MM.1S (cell line): ENCODE data around the gene YAF2.

Experiments
- DNase-seq: peaks from one replicate; pipeline ENCODE4 v3.0.0-alpha.2; 2015
- H2AFZ ChIP-seq: fragments of 300-600 bp; sonication (generic); 2 replicates; pipeline ENCODE4 v1.6.0; 2016; ENCODE audit warnings: antibody characterized with exemption, low read length
- H3F3A ChIP-seq: fragments of 300-600 bp; sonication (generic); 2 replicates; pipeline ENCODE4 v1.6.1; 2016; ENCODE audit warnings: mild to moderate bottlenecking, antibody characterized with exemption, low read length, moderate library complexity, mixed read lengths; ENCODE audit not compliant: insufficient read depth
- H3K27ac ChIP-seq: fragments of 300-600 bp; sonication (generic); 2 replicates; pipeline ENCODE4 v1.5.1; 2016; ENCODE audit warnings: mild to moderate bottlenecking, low read length
- H3K27me3 ChIP-seq: fragments of 300-600 bp; sonication (generic); replicated peaks from 2 replicates; pipeline ENCODE4 v1.6.0; 2016; ENCODE audit warnings: low read length; ENCODE audit not compliant: insufficient read depth
- H3K36me3 ChIP-seq: fragments of 300-600 bp; sonication (generic); replicated peaks from 2 replicates; pipeline ENCODE4 v1.6.1; 2016; ENCODE audit warnings: mild to moderate bottlenecking, low read length, mixed read lengths; ENCODE audit not compliant: insufficient read depth
- H3K4me1 ChIP-seq: fragments of 300-600 bp; sonication (generic); 2 replicates; pipeline ENCODE4 v1.6.1; 2016; ENCODE audit warnings: low read length, mixed read lengths
- H3K4me2 ChIP-seq: fragments of 300-600 bp; sonication (generic); 2 replicates; pipeline ENCODE4 v1.6.0; 2016; ENCODE audit warnings: low read depth, low read length
- H3K4me3 ChIP-seq: fragments of 300-600 bp; sonication (generic); 2 replicates; pipeline ENCODE4 v1.5.1; 2016; ENCODE audit warnings: low read length, mixed read lengths
- H3K79me2 ChIP-seq: fragments of 300-600 bp; sonication (generic); 2 replicates; pipeline ENCODE4 v1.6.1; 2016; ENCODE audit warnings: mixed run types, low read length, mixed read lengths
- H3K9ac ChIP-seq: fragments of 300-600 bp; sonication (generic); 2 replicates; pipeline ENCODE4 v1.6.1; 2016; ENCODE audit warnings: low read length, mixed read lengths
- H3K9me2 ChIP-seq: fragments of 300-600 bp; sonication (generic); replicated peaks from 2 replicates; pipeline ENCODE4 v1.6.1; 2016; ENCODE audit warnings: mild to moderate bottlenecking, low read length, mixed read lengths; ENCODE audit not compliant: insufficient read depth
- H3K9me3 ChIP-seq: fragments of 300-600 bp; sonication (generic); replicated peaks from 2 replicates; pipeline ENCODE4 v1.6.1; 2016; ENCODE audit warnings: mild to moderate bottlenecking, low read length, mixed read lengths; ENCODE audit not compliant: insufficient read depth
- H4K20me1 ChIP-seq: fragments of 300-600 bp; sonication (generic); 2 replicates; pipeline ENCODE4 v1.6.1; 2016; ENCODE audit warnings: mild to moderate bottlenecking, low read length, moderate library complexity, mixed read lengths; ENCODE audit not compliant: insufficient read depth
- CTCF ChIP-seq: fragments of 300-600 bp; sonication (generic); IDR thresholded peaks from 2 replicates; pipeline ENCODE4 v1.5.1; 2016; ENCODE audit warnings: antibody characterized with exemption, low read length, mixed read lengths
- EZH2 ChIP-seq: fragments of 300-600 bp; sonication (generic); optimal IDR thresholded peaks from 2 replicates; pipeline ENCODE3; 2017; ENCODE audit warnings: low read depth, mild to moderate bottlenecking, antibody characterized with exemption, low read length, mixed read lengths
- EZH2phosphoT487 ChIP-seq: fragments of 300-600 bp; sonication (generic); IDR thresholded peaks from 2 replicates; pipeline ENCODE4 v1.6.1; 2018; ENCODE audit warnings: antibody characterized with exemption, low read length

YAF2 gene

GRCh38 chr12:42130672-42131402, 107.2 kb downstream of the YAF2 start:
- H3K79me2 ChIP-seq: peaks cover 86% of the 10 kb centered on the region
- no peak overlapping the region for H2AFZ ChIP-seq
- no peak for DNase-seq
- H3K4me3 ChIP-seq: no peak overlapping the region
- no peak overlapping the region for H3K9ac ChIP-seq
- no peak overlapping the region for H3K27ac ChIP-seq
- no peaks in the 10 kb centered on the region for H3K9me3 ChIP-seq
- no peaks in the 10 kb centered on the region; the same call in 1 of the 2 replicates for H4K20me1 ChIP-seq
- H3K4me1 ChIP-seq: no peaks in the 10 kb centered on the region
- no peaks in the 10 kb centered on the region for H3K27me3 ChIP-seq
- TF ChIP-seq CTCF (no peak), EZH2phosphoT487 (no peak), EZH2 (no peak)
- no peaks in the 10 kb centered on the region for H3F3A ChIP-seq
- H3K36me3 ChIP-seq: no peaks in the 10 kb centered on the region
- no peak overlapping the region for H3K4me2 ChIP-seq
- no peaks in the 10 kb centered on the region for H3K9me2 ChIP-seq

- no peaks in the 10 kb centered on the region; the same call in 1 of the 2 replicates for H4K20me1 ChIP-seq
- no peaks in the 10 kb centered on the region for H3K9me3 ChIP-seq
- no peak for TF ChIP-seq EZH2phosphoT487
- TF ChIP-seq CTCF: peak; percentile 56
- H3K4me3 ChIP-seq: no peak overlapping the region
- no peak overlapping the region for H2AFZ ChIP-seq
- no peaks in the 10 kb centered on the region for H3K9me2 ChIP-seq
- no peaks in the 10 kb centered on the region for H3K36me3 ChIP-seq
- no peak overlapping the region for H3K4me2 ChIP-seq
- H3K79me2 ChIP-seq: peaks cover 82% of the 10 kb centered on the region
- no peaks in the 10 kb centered on the region for H3F3A ChIP-seq
- H3K4me1 ChIP-seq: no peaks in the 10 kb centered on the region
- H3K27me3 ChIP-seq: no peaks in the 10 kb centered on the region
- peak; percentile 39 for DNase-seq
- H3K9ac ChIP-seq: no peak overlapping the region
- H3K27ac ChIP-seq: no peak overlapping the region
These were observed 108.3 kb downstream of the YAF2 start for GRCh38 chr12:42129595-42130204.

GRCh38 chr12:42128888-42129287, 109.2 kb downstream of the YAF2 start:
- H3K9ac ChIP-seq: no peak overlapping the region
- no peak overlapping the region for H3K27ac ChIP-seq
- H3K36me3 ChIP-seq: no peaks in the 10 kb centered on the region
- DNase-seq: no peak
- H3K4me3 ChIP-seq: no peak overlapping the region
- H3K27me3 ChIP-seq: no peaks in the 10 kb centered on the region
- TF ChIP-seq EZH2: no peak
- TF ChIP-seq CTCF: no peak
- no peak for TF ChIP-seq EZH2phosphoT487
- H3K9me3 ChIP-seq: no peaks in the 10 kb centered on the region
- H3K9me2 ChIP-seq: no peaks in the 10 kb centered on the region
- no peaks in the 10 kb centered on the region; the same call in 1 of the 2 replicates for H4K20me1 ChIP-seq
- H3F3A ChIP-seq: no peaks in the 10 kb centered on the region
- no peaks in the 10 kb centered on the region for H3K4me1 ChIP-seq
- H2AFZ ChIP-seq: no peak overlapping the region
- H3K79me2 ChIP-seq: peaks cover 77% of the 10 kb centered on the region
- no peak overlapping the region for H3K4me2 ChIP-seq
